Cerebellar nuclear complex (tissue), 1 donor: Measurements from ENCODE around the gene GTF2F2.

ENCODE experiments used
- DNase-seq, 2 experiments: peaks; one replicate each; lab custom pipeline; 2025; lab: John Stamatoyannopoulos, UW

Gene GTF2F2, protein sequence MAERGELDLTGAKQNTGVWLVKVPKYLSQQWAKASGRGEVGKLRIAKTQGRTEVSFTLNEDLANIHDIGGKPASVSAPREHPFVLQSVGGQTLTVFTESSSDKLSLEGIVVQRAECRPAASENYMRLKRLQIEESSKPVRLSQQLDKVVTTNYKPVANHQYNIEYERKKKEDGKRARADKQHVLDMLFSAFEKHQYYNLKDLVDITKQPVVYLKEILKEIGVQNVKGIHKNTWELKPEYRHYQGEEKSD

DNA sequence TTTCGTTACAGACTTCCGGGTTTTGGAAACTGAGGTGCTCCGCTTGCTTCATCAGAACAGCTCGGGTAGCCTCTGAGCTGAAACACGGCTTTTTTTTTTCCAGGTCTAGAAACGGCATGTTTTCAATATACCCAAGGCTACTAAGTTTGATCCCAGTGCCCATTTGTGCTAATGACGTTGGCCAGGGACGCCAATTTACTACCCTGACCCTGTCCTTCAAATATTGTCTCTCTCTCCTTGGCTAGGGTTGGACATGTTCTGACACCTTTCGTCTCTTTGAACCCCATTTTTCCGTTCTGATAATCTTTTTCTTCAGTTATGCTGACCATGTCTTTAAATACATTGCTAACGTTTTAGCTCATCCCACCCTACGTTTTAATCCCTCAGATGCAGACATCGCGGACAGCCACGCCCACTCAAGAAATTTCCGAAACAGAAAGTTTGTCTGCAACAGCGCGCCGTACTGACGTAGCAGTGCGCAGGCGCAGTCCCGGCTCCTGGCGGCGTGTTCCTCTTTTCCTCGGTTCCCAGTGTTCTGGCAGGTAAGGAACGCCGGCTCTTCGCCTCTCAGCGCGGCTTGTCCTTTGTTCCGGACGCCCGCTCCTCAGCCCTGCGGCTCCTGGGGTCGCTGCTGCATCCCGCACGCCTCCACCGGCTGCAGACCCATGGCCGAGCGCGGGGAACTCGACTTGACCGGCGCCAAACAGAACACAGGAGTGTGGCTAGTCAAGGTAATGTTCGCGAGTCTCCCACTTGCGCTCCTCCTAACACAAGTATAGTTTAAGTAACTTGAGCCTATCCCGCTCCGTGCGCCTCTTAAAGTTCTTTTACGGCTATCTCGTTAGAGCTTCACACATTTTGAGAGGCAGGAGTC, at the start of gene GTF2F2:
Gene GTF2F2, plus strand, starts transcription at position 520 of the 874 bp plus-strand sequence. Its CDS starts 146 bp downstream, at position 666.
- peak in 1 of 2 experiments; percentile 42 for DNase-seq

DNA sequence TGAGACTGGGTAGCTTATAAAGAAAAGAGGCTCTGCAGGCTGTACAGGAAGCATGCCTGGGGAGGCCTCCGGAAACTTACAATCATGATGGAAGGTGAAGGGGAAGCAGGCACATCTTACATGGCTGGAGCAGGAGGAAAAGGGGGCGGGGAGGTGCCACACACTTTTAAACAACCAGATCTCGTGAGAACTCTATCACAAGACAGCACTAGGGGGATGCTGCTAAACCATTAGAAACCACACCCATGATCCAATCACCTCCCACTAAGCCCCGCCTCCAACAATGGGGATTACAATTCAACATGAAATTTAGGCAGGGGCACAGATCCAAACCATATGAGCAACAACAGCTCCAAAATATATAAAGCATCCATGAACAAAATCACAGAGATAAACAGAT, 46.5 kb upstream of the GTF2F2 start:
- no peak for DNase-seq

DNA sequence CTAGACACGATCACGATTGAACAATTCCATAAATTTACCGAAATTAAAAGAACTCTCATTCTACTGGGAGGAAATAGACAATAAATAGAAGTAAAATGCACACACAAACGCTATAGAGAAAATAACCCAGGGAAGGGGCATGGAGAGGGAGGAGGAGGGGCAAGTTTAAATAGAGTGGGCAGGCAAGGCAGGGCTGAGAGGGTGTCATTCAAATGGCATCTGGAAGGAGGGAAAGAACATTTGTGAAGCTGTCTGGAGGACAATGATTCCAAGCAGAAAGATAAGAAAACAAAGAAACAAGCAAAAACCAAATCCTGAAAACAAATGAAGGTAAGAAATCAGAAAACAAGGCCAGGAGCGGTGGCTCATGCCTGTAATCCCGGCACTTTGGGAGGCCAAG, 45.6 kb upstream of the GTF2F2 start:
- no peak for DNase-seq

DNA sequence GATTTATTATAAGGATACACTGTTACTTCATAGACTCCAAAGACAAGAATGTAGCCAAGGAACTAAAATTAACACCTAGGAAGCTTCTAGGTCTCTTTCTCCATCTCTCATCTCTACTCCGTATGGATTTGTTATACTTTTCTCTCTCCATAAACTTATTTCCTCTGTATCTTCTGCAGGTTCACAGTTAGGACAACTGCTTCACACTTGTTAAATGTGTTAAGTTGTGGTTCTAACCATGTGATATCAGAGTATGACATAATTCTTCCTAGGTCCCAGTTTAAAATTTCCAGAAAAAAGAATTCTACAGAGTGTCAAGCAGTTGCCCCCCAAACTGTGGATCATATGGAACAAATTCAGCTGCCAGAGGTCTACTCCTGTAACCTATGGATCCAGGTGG, 42.3 kb upstream of the GTF2F2 start:
- DNase-seq = no peak

DNA sequence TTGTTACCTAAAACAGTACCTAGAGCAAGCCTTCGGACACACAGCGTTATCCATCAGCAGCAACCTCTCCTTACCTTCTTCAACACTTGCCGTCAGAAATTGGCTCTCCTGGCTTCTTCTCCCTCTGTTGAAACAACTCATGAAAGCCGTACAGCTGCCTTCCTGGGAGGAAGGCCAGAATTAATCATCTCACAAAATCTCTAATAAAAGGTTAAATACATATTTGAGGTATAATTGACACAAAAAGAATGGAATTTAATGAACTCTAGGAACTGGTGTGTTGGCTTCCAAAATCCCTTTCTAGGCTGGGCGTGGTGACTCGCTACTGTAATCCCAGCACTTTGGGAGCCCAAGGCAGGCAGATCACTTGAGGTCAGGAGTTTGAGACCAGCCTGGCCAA, 37.3 kb upstream of the GTF2F2 start:
- DNase-seq = no peak

DNA sequence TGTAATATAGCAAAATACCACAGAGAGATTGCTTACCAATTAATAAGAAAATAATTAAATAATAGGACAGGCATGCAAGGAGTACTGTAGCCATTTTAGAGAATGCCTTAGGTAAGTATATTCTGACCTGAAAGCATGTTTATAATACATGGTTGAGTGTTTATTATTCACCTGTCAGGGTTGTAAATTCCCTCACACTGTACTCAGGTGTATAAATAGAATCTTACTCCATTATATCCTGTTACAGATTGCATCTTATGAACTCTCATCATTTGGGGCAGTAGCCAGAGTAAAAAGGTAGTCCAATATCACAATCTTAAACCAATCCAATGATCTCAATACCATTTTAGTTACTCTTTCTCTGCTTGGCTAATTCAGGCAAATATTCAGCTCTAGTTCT, 35.8 kb upstream of the GTF2F2 start:
- no peak for DNase-seq

DNA sequence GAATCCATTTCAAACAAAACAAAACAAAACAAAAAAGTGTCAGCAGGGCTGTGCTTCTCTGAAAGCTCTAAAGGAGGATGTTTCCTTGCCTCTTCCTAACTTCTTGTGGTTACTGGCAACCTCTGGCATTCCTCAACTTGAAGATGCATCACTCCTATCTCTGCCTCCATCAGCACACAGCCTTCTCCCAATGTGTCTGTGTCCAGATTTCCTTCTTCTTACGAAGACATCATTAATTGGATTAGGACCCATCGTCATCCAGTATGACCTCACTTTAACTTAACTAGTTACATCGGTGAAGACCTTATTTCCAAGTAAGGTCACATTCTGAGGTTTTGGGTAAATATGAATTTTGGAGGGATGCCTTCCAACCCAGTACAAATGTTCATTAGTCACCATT, 33.8 kb upstream of the GTF2F2 start:
- DNase-seq = no peak

DNA sequence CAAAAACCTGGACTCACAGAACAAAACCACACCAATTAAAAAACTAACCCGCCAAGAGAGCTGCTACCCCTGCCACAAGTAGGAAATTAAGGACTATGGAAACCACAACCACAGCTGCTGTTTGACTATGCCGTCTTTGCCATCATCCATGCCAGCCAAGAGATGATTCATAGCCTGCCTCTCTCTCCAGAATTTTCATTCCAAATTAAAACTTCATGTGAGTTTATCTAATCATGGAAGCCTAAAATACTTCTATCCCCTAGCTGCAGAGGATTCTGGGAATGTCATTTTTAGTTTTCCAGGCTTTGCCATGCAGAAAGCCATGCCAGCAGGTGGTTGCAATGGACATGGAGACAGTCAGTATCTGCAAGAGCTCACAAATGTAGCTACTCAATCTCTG, 27.6 kb upstream of the GTF2F2 start:
- no peak for DNase-seq

DNA sequence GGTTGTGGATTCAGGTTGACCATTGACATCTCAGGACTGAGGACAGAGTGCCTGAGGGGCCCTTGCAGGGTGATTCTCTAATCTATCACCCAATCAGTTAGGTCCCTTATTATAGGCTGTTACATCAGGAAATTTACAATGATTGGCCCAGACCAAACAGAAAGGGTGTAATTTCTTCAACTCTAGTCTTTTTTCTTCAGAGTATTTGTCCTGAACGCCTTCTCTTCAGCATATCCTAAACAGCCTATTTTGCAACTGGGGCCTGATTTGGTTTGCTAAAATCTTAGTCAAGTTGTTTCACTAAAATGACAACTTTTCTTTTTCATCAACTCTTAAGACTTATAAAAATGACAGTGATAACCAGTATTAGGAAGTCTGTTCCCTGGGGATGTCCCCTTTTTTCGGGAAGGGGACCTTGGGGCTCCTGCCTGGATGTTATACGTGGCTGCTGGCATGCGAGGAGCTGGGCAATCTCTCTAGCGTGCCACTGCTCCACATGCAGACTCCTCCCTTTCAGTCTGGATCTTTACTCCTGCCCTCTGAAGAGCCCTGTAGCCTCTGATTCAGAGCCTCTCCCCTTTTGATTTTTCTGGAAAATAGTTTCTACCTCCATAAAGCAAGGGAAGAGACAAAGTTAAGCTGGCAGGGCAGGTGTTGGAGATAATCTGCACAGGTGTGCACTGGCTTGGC, 19.6 kb upstream of the GTF2F2 start:
- no peak for DNase-seq

DNA sequence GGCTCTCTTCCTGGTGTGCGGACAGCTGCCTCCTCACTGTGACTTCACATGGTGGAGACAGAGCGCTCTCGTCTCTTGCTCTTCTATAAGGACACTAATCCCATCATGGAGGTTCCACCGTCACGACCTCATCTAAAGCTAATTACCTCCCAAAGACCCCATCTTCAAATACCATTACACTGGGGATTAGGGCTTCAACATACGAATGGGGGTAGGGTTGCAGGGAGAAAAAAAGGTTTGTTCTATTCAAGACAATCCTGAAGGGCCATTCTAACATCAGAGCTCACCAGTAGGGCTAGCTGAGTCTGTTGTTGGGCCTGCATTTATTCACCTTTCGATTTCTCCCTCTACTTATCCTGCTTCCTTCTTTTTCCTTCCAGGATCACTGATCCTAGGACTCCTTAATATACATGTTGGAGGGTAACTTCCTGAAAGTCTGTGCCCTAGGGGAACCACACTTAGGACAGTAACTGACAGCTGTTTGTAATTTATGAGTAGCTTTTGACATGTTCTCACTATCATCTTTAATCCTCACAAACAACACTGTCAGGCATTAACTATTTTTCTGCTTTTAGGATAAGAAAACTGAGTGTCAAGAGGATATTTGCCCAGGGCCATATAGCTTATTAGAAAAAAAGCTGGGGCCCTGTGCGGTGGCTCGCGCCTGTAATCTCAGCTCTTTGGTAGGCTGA, 18.8 kb upstream of the GTF2F2 start:
- no peak for DNase-seq

DNA sequence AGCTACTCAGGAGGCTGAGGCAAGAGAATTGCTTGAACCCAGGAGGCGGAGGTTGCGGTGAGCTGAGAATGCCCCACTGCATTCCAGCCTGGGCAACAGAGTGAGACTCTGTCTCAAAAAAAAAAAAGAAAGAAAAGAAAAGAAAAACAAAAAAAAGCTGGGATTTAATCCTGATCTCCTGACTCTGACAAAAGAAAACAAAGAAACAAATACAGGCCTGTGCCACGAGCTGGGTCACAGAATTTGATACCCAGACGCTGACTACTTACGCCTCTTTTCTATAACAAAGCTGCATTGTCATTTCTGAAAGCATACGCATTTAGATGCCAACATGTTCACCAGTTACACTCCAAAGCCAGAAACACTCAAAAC, 18.2 kb upstream of the GTF2F2 start:
- DNase-seq = no peak

DNA sequence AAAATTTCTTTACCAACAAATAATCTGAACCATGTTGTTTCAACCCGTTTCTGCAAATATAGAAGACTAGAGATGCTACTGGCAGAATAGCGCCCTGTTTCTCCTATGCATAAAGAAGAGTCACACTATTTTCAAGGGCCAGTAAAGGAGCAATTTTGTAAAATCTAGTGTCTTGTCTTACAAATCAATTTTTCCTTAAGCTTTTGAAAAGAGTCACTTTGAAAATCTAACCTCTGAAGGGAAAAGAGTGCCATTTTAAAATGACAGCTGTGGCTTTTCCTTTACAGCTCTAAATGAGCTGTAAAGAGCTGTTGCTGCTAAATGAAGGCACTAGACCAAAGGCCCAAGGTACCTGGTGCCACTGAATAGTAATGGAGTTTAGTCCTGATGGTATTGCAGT, 16.9 kb upstream of the GTF2F2 start:
- no peak for DNase-seq

DNA sequence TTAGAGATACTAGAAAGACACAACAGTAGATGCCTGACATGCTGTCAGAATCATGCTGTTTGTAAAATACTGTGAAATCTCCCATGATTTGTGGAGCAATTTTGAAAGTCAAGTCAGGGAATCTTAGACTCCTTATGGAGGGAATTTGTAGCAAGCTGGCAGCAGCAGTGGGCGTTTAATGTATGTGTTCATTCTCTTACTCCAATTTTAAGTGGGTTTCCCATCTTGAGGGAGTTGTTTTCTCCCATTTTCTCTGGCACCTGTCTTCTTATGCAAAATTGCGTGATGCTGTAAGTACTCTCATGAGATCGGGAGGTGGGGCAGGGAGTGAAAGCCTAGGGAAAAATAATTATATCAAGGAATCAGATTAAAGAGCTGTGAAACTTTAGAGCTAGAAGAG, 16.0 kb upstream of the GTF2F2 start:
- no peak for DNase-seq

DNA sequence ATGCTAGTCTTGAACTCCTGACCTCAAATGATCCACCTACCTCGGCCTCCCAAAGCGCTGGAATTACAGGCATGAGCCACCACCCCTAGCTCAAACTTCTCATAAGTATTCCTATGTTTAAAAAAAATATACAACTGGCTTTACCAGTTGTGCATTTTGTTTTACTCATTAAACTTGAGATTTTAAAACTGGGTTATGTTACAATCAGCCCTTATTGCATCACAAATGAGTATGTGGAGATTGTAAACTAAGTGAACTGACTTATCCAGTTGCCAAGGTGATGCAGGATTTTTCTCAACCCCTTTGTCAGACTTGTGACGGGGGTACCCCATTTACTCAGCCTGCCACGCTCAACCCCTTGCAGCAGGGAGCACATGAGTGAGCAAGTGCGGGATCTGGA, 14.4 kb upstream of the GTF2F2 start:
- no peak for DNase-seq

DNA sequence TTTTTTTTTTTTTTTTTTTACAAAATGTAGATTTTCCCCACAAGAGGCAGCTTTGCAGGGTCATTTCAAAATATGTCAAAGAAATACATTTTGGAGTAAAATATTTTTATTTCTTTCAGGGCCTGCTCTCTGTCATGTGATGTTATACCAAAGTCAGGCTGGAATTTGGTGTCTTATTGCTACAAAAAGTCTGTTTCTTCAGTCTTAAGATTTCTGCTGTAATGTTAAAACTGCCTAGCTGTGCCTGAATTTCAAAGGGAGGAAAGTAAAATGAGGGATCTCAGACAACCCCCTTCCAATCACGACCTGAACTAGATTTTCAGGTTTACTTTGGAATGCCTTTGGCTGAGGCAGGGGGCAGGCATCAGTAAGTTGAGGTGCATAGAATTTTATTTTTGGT, 12.8 kb upstream of the GTF2F2 start:
- no peak for DNase-seq

DNA sequence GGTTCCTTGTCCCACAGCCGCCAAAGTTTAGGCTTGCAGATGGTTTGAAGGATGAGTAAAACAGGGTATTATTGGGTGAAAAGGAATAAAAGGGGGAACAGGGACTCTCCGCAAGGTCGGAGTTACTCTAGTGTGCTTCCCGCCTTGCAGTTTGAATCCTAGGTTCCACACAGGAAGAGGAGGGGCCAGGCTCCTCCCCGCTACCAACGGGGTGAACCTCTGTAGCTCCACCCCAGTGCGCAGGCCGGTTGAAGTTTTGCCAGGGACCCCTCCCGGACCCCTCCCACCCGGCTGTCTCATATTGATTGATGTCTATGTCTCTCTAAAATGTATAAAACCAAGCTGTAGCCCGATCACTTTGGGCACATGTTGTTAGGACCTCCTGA, 11.6 kb upstream of the GTF2F2 start:
- DNase-seq = no peak

DNA sequence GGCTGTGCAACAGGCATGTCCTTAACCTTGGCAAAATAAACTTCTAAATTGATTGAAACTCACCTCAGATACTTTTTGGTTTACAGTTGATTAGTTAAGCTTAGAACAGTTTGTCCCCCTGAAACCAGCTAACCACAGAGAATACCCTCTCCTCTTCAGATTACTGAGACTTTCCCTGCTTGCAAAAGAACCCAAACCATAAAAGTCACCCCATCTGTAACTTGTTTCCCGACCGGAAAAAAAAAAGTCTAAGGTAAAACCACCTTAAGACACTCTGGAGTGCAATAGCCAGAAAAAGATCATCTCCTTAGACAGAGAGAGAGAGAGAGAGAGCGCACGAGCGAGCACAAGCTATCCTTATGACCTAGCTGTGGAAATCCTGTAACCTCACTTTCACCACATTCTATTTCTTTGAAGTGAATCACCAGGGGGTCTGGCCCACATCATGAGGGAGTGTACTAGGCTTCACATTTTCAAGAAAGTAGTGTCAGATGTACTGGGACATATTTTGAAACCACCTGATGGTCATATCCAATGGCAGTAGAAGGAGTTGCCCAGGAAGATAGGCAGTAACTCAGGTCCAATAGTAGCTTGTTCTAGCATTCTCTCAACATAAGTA, 11.1 kb upstream of the GTF2F2 start:
- DNase-seq = no peak

DNA sequence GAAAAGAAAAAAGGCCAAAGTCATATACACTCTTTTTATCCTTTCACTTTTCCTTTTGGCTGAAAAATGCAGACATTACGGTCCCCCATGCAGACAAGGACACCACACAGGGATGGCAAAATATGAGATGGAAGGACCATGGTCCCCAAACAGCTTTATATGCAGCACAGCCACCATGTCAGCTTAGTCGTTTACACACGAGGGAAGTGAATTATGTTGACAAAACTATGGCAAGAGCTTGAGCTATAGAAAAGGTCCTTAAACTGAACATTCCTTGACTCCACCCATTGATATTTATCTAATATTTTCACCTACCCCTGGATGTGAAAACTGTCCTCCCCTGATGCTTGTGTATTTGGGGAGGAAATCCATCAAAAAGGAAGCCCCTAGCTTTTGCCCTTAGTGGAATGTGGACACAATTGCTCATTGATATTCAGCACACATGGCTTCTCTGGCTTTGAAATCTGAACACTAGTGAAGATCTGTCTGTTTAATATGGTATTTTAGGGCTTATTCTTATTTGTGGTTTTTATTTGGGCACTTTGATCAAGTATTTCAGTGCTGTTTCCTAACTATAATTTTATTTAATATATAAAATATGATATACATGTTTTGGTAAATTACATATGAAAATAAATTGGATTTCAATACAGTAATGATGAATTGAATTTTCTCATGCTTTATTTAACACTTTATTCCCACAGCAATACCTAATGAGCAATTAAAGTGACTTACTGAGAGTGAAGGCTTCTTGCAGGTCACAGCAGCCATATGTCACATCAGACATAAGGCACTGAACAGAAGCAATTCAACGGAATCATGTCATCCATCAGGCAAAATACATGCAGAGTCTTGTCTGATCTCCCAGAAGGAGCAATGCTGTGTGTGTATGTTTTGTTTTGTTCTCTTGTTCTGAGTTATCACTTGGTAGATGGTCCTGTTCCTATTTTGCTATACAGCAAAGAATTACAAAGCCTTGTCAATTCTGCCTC, 6.8 kb upstream of the GTF2F2 start:
- no peak for DNase-seq

DNA sequence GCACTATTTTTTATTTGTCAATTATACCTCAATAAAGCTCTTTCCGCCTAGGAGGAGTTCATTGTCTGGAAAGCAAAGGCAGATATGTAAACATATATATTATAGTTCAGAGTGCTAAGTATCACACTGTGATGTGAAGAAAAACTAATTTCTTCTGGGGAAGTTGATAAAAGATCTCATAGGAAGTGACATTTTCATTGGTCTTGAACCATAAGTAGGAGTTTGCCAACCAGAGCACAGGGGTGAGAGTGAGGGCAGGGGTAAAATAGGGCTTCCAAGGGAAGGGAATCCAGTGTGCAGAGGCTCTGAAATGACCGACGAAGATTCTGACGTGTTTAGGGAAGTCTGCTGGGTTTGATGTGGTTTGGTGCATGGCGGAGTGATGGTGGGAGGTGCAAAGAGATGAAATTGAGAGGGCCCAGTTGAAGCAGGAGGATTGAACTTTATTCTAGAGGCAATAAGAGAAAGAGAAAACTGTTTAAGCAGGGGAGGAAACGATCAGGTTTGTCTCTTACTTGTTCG, 780 bp upstream of the GTF2F2 start:
- peak in 1 of 2 experiments; percentile 11 for DNase-seq
